ENCODE measurements around the gene SMCHD1.

DNA sequence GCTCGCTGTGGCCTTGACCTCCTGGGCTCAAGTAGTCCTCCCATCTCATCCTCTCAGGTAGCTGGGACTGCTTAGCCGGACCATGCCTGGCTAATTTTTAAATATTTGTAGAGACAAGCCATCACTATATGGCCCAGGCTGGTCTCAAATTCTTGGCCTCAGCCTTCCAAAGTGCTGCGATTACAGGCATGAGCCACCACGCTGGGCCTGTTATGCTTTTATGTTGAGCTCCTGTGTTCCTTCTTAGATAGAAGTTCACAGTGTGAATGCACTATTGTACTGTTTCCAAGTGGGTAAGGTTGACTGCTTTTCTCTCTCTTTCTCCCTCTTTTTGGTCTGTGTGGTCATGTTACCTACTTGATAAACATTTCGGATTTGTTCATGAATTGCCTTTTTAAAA, 61.9 kb downstream of the SMCHD1 start:
- no peak for TF ChIP-seq POLR2A (IDR thresholded peaks at IDR 0.05)
- no peak for TF ChIP-seq CTCF (IDR thresholded peaks at IDR 0.05)

Data from uterus (tissue), 2 donors.